ENCODE results near the gene TMPO.

DNA sequence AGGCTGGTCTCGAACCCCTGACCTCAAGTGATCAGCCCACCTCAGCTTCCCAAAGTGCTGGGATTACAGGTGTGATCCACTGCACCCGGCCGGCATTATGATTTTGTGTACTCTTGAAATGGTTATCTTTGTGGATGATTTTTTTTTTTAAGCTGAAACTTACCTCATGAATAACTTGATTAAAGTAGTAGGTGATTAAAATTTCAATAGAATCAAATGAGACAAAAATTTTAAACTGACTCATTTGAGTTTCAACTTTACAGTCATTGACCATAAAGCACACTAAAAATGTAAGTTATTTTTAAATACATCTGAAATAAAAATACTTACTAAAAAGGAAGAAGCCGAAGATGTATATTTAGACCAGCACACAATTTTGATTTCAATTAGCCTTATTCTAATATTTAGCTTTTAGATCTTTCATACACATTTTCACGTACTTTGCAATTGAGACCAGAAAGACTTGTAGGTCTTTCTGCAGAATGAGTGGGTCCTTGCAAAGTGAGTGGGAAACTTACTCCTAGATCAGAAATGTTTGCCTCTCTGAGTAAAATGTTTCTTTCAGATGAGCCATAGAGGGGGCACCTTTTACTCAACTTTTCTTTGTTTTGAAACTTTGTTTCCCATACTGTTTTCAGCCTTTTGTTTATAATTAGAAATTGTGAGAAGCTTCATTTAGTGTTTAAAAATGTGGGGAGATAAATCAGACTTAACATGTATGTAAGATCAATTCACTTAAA, 34.2 kb downstream of the TMPO start:
- TF ChIP-seq POLR2A (IDR thresholded peaks at IDR 0.05): no peak
- TF ChIP-seq POLR2AphosphoS5 (IDR thresholded peaks at IDR 0.05): no peak
